SU-DHL-6 (cell line): Measurements from ENCODE around the gene OTULIN.

Source experiments
- H2AFZ ChIP-seq: fragments of 200-600 bp; sonication (generic); 2 replicates; pipeline ENCODE4 v1.6.1; 2014; ENCODE audit warnings: low read depth, mild to moderate bottlenecking, moderate library complexity, mixed read lengths, antibody characterized with exemption, low read length; ENCODE audit not compliant: severe bottlenecking
- H3F3A ChIP-seq: fragments of 200-600 bp; shearing (Covaris generic); 2 replicates; pipeline ENCODE4 v1.6.0; 2016; ENCODE audit warnings: antibody characterized with exemption, mild to moderate bottlenecking; ENCODE audit not compliant: insufficient read depth
- H3K27ac ChIP-seq: fragments of 200-600 bp; sonication (generic); 2 replicates; pipeline ENCODE4 v1.5.1; 2016; ENCODE audit warnings: low read depth, mild to moderate bottlenecking, low read length, moderate library complexity, mixed read lengths
- H3K27me3 ChIP-seq: fragments of 200-600 bp; sonication (generic), shearing (Covaris generic); 2 replicates; pipeline ENCODE4 v1.6.0; 2014; ENCODE audit warnings: mild to moderate bottlenecking, low read length
- H3K36me3 ChIP-seq: fragments of 200-600 bp; sonication (generic); 2 replicates; pipeline ENCODE4 v1.6.1; 2014; ENCODE audit warnings: mild to moderate bottlenecking, low read length, mixed read lengths
- H3K4me2 ChIP-seq: fragments of 300-600, 200-600 bp; shearing (Covaris generic), sonication (generic); 2 replicates; pipeline ENCODE4 v1.6.0; 2014; ENCODE audit warnings: low read length, low read depth, mild to moderate bottlenecking; ENCODE audit not compliant: poor library complexity, severe bottlenecking
- H3K4me3 ChIP-seq: fragments of 200-600 bp; sonication (generic); 2 replicates; pipeline ENCODE4 v1.5.1; 2014; ENCODE audit warnings: antibody characterized with exemption, low read length, mild to moderate bottlenecking, mixed read lengths; ENCODE audit not compliant: insufficient read depth, poor library complexity, severe bottlenecking
- H3K79me2 ChIP-seq: fragments of 200-600 bp; sonication (generic); 2 replicates; pipeline ENCODE4 v1.6.1; 2014; ENCODE audit warnings: mild to moderate bottlenecking, low read length, moderate library complexity; ENCODE audit not compliant: insufficient read depth
- H3K9ac ChIP-seq: fragments of 200-600 bp; sonication (generic); 2 replicates; pipeline ENCODE4 v1.7.0; 2014; ENCODE audit warnings: mild to moderate bottlenecking, low read length
- H3K9me2 ChIP-seq: fragments of 200-600 bp; sonication (generic); replicated peaks from 2 replicates; pipeline ENCODE4 v1.6.1; 2014; ENCODE audit warnings: low read length; ENCODE audit not compliant: insufficient read depth
- H3K9me3 ChIP-seq: fragments of 200-600 bp; sonication (generic); 2 replicates; pipeline ENCODE4 v1.6.1; 2014; ENCODE audit warnings: low read length, mixed read lengths; ENCODE audit not compliant: insufficient read depth
- H4K20me1 ChIP-seq: fragments of 200-600 bp; sonication (generic); 2 replicates; pipeline ENCODE4 v1.6.1; 2014; ENCODE audit warnings: low read depth, mild to moderate bottlenecking, antibody characterized with exemption, low read length, moderate library complexity, mixed read lengths
- EZH2phosphoT487 ChIP-seq: fragments of 200-600 bp; sonication (generic), shearing (Covaris generic); conservative IDR thresholded peaks from 2 replicates; pipeline ENCODE4 v1.6.1; 2018; ENCODE audit warnings: mild to moderate bottlenecking, antibody characterized with exemption, low read length, moderate library complexity, mixed read lengths
- TF ChIP-seq, protein P1 (sequence below): fragments of 200-600 bp; sonication (generic); IDR thresholded peaks from one replicate; pipeline ENCODE4 v1.5.1; 2017; ENCODE audit warnings: antibody characterized with exemption, mild to moderate bottlenecking, low read length, moderate library complexity; ENCODE audit not compliant: insufficient read depth, poor library complexity, severe bottlenecking

OTULIN gene

DNA sequence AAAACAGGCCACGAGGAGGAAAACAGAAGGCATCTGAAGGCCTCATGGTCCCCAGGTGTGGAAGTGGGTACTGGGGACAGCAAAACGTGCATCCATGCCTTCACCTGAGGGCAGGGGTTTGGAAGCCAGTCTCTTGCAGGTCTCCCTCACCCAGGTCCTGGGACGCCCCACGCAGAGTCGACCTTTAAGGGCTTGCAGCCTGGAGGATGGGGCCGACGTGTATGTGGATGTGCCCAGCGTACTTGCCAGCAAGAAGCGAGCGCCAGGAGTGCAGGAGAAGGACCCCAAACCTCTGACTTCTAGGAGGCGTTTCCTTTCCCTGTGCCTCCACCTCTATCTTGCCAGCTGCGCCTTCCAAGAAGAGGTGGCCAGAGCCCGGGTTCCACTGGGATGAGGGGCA is 65.9 kb downstream of the OTULIN start:
- no peak for TF ChIP-seq EZH2phosphoT487
- TF ChIP-seq, protein P1, sequence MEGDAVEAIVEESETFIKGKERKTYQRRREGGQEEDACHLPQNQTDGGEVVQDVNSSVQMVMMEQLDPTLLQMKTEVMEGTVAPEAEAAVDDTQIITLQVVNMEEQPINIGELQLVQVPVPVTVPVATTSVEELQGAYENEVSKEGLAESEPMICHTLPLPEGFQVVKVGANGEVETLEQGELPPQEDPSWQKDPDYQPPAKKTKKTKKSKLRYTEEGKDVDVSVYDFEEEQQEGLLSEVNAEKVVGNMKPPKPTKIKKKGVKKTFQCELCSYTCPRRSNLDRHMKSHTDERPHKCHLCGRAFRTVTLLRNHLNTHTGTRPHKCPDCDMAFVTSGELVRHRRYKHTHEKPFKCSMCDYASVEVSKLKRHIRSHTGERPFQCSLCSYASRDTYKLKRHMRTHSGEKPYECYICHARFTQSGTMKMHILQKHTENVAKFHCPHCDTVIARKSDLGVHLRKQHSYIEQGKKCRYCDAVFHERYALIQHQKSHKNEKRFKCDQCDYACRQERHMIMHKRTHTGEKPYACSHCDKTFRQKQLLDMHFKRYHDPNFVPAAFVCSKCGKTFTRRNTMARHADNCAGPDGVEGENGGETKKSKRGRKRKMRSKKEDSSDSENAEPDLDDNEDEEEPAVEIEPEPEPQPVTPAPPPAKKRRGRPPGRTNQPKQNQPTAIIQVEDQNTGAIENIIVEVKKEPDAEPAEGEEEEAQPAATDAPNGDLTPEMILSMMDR, result no peak

DNA sequence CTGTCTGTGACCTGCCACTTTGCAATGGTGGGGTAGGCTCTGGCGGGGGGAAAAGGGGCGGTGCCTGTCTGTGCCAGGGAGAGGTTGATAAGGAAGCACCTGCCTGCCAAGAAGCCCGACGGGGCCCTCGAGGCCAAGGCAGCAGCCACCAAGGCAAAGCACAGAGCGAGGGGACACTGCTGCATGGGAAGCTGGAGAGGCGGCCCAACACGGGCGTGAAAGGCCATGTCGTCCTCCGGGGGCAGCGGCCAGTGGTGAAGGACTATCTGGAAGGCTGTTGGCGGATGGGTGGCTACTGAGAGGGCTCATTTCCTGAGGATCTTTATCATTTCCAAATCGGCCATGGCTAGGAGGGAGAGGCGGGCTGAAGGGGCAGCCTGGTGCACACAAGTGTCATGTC is 66.4 kb downstream of the OTULIN start:
- no peak overlapping the region for H3K27ac ChIP-seq
- TF ChIP-seq, protein P1, result no peak
- TF ChIP-seq EZH2phosphoT487, result no peak
- H3K9ac ChIP-seq, result no peak overlapping the region
- no peak overlapping the region for H3K4me2 ChIP-seq
- H3K36me3 ChIP-seq, result peaks cover 3% of the 10 kb centered on the region; the same call in 1 of the 2 replicates
- H3K79me2 ChIP-seq, result no peaks in the 10 kb centered on the region
- H3K9me3 ChIP-seq, result no peaks in the 10 kb centered on the region
- H3K27me3 ChIP-seq, result no peaks in the 10 kb centered on the region
- H3F3A ChIP-seq, result no peaks in the 10 kb centered on the region
- H3K4me3 ChIP-seq, result no peak overlapping the region
- H3K9me2 ChIP-seq, result no peaks in the 10 kb centered on the region
- H4K20me1 ChIP-seq, result no peaks in the 10 kb centered on the region
- no peak overlapping the region for H2AFZ ChIP-seq

More for the DNA sequence above, 65.9 kb downstream of the OTULIN start:
- no peak overlapping the region for H2AFZ ChIP-seq
- no peaks in the 10 kb centered on the region for H3F3A ChIP-seq
- no peak overlapping the region for H3K27ac ChIP-seq
- no peaks in the 10 kb centered on the region for H3K9me2 ChIP-seq
- H3K79me2 ChIP-seq, result no peaks in the 10 kb centered on the region
- peaks cover 3% of the 10 kb centered on the region; the same call in 1 of the 2 replicates for H3K36me3 ChIP-seq
- H3K9me3 ChIP-seq, result no peaks in the 10 kb centered on the region
- H4K20me1 ChIP-seq, result no peaks in the 10 kb centered on the region
- no peaks in the 10 kb centered on the region for H3K27me3 ChIP-seq
- no peak overlapping the region for H3K4me2 ChIP-seq
- H3K4me3 ChIP-seq, result no peak overlapping the region
- no peak overlapping the region for H3K9ac ChIP-seq

DNA sequence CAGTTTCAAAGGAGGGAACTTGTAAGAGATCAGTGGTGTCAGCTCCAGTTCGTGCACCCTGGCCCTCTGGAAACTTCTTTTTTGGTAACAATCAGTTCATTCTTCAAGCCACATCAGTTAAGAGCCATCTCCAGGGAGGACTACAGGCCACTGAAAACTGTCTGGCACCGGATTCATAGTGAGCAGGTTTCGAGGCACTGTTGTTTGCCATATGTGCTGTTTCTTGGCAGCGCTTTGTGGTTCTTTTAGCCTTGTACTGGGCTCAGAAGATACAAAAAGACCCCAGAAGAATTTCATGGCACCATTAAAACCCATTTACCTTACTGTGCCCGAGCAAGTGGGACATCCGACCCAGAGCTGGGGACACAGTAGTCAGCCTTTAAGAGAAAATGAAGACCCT is 68.5 kb downstream of the OTULIN start:
- no peak for TF ChIP-seq EZH2phosphoT487
- TF ChIP-seq, protein P1, result no peak
- Histone ChIP-seq H3F3A (no peaks in the 10 kb centered on the region), H3K9me2 (no peaks in the 10 kb centered on the region), H2AFZ (no peak overlapping the region), H3K27me3 (no peaks in the 10 kb centered on the region), H3K36me3 (peaks cover 3% of the 10 kb centered on the region; the same call in 1 of the 2 replicates), H4K20me1 (no peaks in the 10 kb centered on the region), H3K27ac (no peak overlapping the region), H3K79me2 (no peaks in the 10 kb centered on the region), H3K9ac (no peak overlapping the region), H3K9me3 (no peaks in the 10 kb centered on the region), H3K4me3 (no peak overlapping the region), H3K4me2 (no peak overlapping the region)
